Fibroblast of lung (primary cell): ENCODE measurements around the gene SPATA32. TPM values are rescaled to one million over a fixed set of nuclear protein-coding genes. Genes with fewer than 3 reads are reported as not detected.

ENCODE experiments used
- DNase-seq, 2 donors: peaks; one replicate each; pipeline versions ENCODE4 v3.0.0 to v3.0.0-alpha.2; 2010; ENCODE audit warnings: low read depth in 2 of 2
- H2AFZ ChIP-seq: 2 replicates; pipeline ENCODE4 v1.5.1; 2012; ENCODE audit warnings: low read length, control low read depth, inconsistent platforms
- H3K27ac ChIP-seq: 2 replicates; pipeline ENCODE4 v1.5.1; 2011; ENCODE audit warnings: low read length, control low read depth; ENCODE audit not compliant: insufficient read depth
- H3K27me3 ChIP-seq: 2 replicates; pipeline ENCODE4 v1.5.1; 2011; ENCODE audit warnings: mild to moderate bottlenecking, low read length; ENCODE audit not compliant: control insufficient read depth, insufficient read depth
- H3K36me3 ChIP-seq: 2 replicates; pipeline ENCODE4 v1.5.1; 2011; ENCODE audit warnings: low read length; ENCODE audit not compliant: control insufficient read depth, insufficient read depth
- H3K4me1 ChIP-seq: 2 replicates; pipeline ENCODE4 v1.5.1; 2011; ENCODE audit warnings: low read length; ENCODE audit not compliant: control insufficient read depth, insufficient read depth; ENCODE audit errors: extremely low read depth
- H3K4me2 ChIP-seq: 2 replicates; pipeline ENCODE4 v1.5.1; 2011; ENCODE audit warnings: low read length, control low read depth; ENCODE audit not compliant: insufficient read depth; ENCODE audit errors: extremely low read depth
- H3K4me3 ChIP-seq, 4 experiments: fragments of 200-600 bp in 1 of 4; sonication (generic) in 1 of 4; replicated peaks in 1 of 4; 2 replicates each; pipeline ENCODE4 v1.5.1; 2011 to 2016; ENCODE audit warnings: low read length in 4 of 4, low read depth in 3 of 4, mild to moderate bottlenecking in 3 of 4, control low read depth in 2 of 4, inconsistent platforms in 1 of 4, mixed read lengths in 1 of 4; ENCODE audit not compliant: insufficient read depth in 1 of 4; ENCODE audit errors: control extremely low read depth in 1 of 4
- H3K79me2 ChIP-seq: 2 replicates; pipeline ENCODE4 v1.5.1; 2012; ENCODE audit warnings: mild to moderate bottlenecking, low read length, inconsistent platforms; ENCODE audit not compliant: control insufficient read depth, insufficient read depth
- H3K9ac ChIP-seq: 2 replicates; pipeline ENCODE4 v1.5.1; 2011; ENCODE audit warnings: mild to moderate bottlenecking, low read length, control low read depth; ENCODE audit not compliant: insufficient read depth
- H3K9me3 ChIP-seq: 2 replicates; pipeline ENCODE4 v1.5.1; 2012; ENCODE audit warnings: low read depth, low read length; ENCODE audit not compliant: control insufficient read depth, insufficient read depth
- H4K20me1 ChIP-seq: 2 replicates; pipeline ENCODE4 v1.5.1; 2011; ENCODE audit warnings: low read length; ENCODE audit not compliant: control insufficient read depth, insufficient read depth; ENCODE audit errors: extremely low read depth
- EZH2 ChIP-seq: IDR thresholded peaks from 2 replicates; pipeline ENCODE4 v1.5.1; 2012; ENCODE audit warnings: low read length, control low read depth, mild to moderate bottlenecking; ENCODE audit errors: missing control alignments
- polyA plus RNA-seq, 2 donors: library from polyadenylated mRNA; depleted of rRNA in 1 of 2; stranded (reverse) in 1 of 2; unstranded in 1 of 2; fragments of >200 nt; gene quantifications; 2 replicates each; pipeline ENCODE4 v1.2.1, GENCODE V29; 2011 to 2012; ENCODE audit warnings: missing spikeins in 1 of 2
- total RNA-seq: library from RNA; depleted of rRNA; stranded (reverse); fragments of >200 nt; gene quantifications from 2 replicates; pipeline ENCODE4 v1.2.1, GENCODE V29; 2014
- TF ChIP-seq, protein P1 (sequence below), 2 donors: IDR thresholded peaks in 1 of 2; conservative IDR thresholded peaks in 1 of 2; 1 replicate in 1 of 2; 2 replicates in 1 of 2; pipeline ENCODE4 v1.5.1; 2011 to 2012; ENCODE audit warnings: low read length in 2 of 2, control low read depth in 1 of 2, inconsistent platforms in 1 of 2, low read depth in 1 of 2, mild to moderate bottlenecking in 1 of 2

SPATA32 gene
- total and polyA plus RNA-seq, 2 donors (not counting 1 experiment from before 2014, with no cell fraction given): not detected

DNA sequence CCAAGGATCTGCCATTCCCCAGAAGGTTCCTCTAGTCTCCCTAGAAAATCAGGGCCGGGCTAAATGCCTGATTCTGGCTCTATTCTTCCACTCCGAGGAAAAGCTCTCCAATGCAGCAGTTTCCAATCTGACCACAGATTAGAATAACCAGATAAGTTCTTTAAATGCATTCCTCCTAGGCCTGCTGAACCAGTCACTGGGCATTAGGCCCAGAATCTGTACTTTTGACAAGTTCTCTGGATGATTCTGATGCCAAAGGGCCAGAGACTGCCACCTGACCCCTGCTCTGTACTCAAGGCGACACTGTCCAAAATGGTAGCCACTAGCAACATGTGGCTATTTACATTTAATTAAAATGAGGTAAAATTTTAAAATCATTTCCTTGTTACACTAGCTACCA is 32.6 kb upstream of the SPATA32 start:
- Histone ChIP-seq H3K79me2 (peaks cover 28% of the 10 kb centered on the region), H3K4me2 (no peak overlapping the region), H2AFZ (no peak overlapping the region), H3K36me3 (peaks cover 10% of the 10 kb centered on the region), H4K20me1 (no peaks in the 10 kb centered on the region), H3K9me3 (no peaks in the 10 kb centered on the region), H3K9ac (no peak overlapping the region), H3K27me3 (no peaks in the 10 kb centered on the region), H3K4me1 (peaks cover 24% of the 10 kb centered on the region), H3K4me3 (no peak overlapping the region), H3K27ac (peak overlapping the region; percentile 60)
- TF ChIP-seq, protein P1, sequence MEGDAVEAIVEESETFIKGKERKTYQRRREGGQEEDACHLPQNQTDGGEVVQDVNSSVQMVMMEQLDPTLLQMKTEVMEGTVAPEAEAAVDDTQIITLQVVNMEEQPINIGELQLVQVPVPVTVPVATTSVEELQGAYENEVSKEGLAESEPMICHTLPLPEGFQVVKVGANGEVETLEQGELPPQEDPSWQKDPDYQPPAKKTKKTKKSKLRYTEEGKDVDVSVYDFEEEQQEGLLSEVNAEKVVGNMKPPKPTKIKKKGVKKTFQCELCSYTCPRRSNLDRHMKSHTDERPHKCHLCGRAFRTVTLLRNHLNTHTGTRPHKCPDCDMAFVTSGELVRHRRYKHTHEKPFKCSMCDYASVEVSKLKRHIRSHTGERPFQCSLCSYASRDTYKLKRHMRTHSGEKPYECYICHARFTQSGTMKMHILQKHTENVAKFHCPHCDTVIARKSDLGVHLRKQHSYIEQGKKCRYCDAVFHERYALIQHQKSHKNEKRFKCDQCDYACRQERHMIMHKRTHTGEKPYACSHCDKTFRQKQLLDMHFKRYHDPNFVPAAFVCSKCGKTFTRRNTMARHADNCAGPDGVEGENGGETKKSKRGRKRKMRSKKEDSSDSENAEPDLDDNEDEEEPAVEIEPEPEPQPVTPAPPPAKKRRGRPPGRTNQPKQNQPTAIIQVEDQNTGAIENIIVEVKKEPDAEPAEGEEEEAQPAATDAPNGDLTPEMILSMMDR (conservative IDR thresholded peaks at IDR 0.05 in 1 of 2, IDR thresholded peaks at IDR 0.05 in 1 of 2; ENCODE audit: low read depth in 1 of 2, low read length in 2 of 2): no peak
- no peak for TF ChIP-seq EZH2
- peak; percentile 89 to 95 for DNase-seq

DNA sequence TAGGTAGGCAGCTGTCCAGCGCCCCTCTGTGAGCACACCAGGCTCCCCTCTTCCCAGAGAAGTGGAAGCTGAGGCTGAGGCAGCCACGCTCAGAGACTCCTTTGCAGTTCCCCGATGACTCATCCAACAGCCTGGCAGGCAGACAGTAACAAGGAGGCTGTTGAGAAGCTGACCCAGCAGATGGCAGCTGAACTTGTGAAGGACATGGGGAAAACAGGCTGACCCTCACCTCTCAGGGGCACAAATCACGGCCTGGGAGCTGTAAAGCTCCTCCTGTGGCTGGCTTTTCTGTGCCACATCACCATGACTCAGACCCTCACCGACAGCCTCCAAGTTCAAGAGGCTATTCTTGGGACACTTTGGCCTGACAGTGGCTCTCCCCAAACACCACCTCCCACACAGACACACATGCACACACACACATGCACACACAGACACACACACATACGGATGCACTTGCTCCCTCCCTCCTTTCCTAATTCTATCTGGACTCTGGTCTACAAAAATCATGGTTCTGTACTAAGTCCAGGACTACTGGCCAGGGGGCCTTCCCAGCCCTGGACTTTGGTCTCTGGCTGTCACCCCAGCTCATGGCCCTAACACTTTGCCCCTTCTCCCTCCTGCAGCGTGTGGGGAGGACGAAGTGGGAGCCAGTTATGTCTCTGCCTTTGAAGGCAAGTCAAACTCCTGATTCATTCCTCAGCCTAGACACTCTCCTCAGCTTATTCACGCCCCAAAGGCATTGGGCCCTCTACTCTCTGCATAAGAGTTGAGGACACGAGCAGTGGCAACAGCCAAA is 31.7 kb upstream of the SPATA32 start:
- peaks cover 11% of the 10 kb centered on the region for H3K36me3 ChIP-seq
- DNase-seq: peak; percentile 92 to 96
- H4K20me1 ChIP-seq: no peaks in the 10 kb centered on the region
- peak overlapping the region; percentile 60 for H3K27ac ChIP-seq
- H3K79me2 ChIP-seq: peaks cover 24% of the 10 kb centered on the region
- no peak overlapping the region for H3K9ac ChIP-seq
- H2AFZ ChIP-seq: no peak overlapping the region
- no peak overlapping the region for H3K4me3 ChIP-seq
- H3K4me2 ChIP-seq: peak overlapping the region; percentile 67
- H3K9me3 ChIP-seq: no peaks in the 10 kb centered on the region
- H3K4me1 ChIP-seq: peaks cover 24% of the 10 kb centered on the region
- H3K27me3 ChIP-seq: no peaks in the 10 kb centered on the region
- TF ChIP-seq, protein P1 (conservative IDR thresholded peaks at IDR 0.05 in 1 of 2, IDR thresholded peaks at IDR 0.05 in 1 of 2; ENCODE audit: low read depth in 1 of 2, low read length in 2 of 2): peak in 1 of 2 donors; percentile 26
- no peak for TF ChIP-seq EZH2

GRCh38 chr17:45292696-45293412 is 31.0 kb upstream of the SPATA32 start:
- H3K9ac ChIP-seq: no peak overlapping the region
- no peak overlapping the region for H2AFZ ChIP-seq
- TF ChIP-seq, protein P1 (conservative IDR thresholded peaks at IDR 0.05 in 1 of 2, IDR thresholded peaks at IDR 0.05 in 1 of 2; ENCODE audit: low read depth in 1 of 2, low read length in 2 of 2): no peak
- H3K4me2 ChIP-seq: peak overlapping the region; percentile 4
- H4K20me1 ChIP-seq: no peaks in the 10 kb centered on the region
- peaks cover 24% of the 10 kb centered on the region for H3K4me1 ChIP-seq
- no peak overlapping the region for H3K27ac ChIP-seq
- H3K36me3 ChIP-seq: peaks cover 10% of the 10 kb centered on the region
- no peak for DNase-seq
- peaks cover 22% of the 10 kb centered on the region for H3K79me2 ChIP-seq
- H3K9me3 ChIP-seq: no peaks in the 10 kb centered on the region
- H3K27me3 ChIP-seq: no peaks in the 10 kb centered on the region
- H3K4me3 ChIP-seq: no peak overlapping the region
